Suprapubic skin (tissue), 4 donors: ENCODE measurements around the gene MILR1.

Source experiments
- EP300 ChIP-seq: sonication (generic); formaldehyde crosslinking; IDR thresholded peaks from one replicate; pipeline ENCODE4 v1.6.1; 2017; ENCODE audit warnings: antibody characterized with exemption
- POLR2A ChIP-seq, 2 donors: fragments of 450-650 bp; IDR thresholded peaks; one replicate each; pipeline ENCODE4 v1.6.1; 2017; ENCODE audit warnings: antibody characterized with exemption in 2 of 2, mild to moderate bottlenecking in 2 of 2, moderate library complexity in 2 of 2
- POLR2AphosphoS5 ChIP-seq, 3 donors: sonication (generic); formaldehyde crosslinking; IDR thresholded peaks; one replicate each; pipeline ENCODE4 v1.6.1; 2017; ENCODE audit warnings: antibody characterized with exemption in 3 of 3
- TF ChIP-seq, protein P1 (sequence below), 2 donors: fragments of 200-600 bp in 1 of 2; fragments of 450-650 bp in 1 of 2; sonication (generic) in 1 of 2; IDR thresholded peaks; one replicate each; pipeline ENCODE4 v1.5.1; 2016 to 2019; ENCODE audit warnings: antibody characterized with exemption in 2 of 2, mild to moderate bottlenecking in 1 of 2, moderate library complexity in 1 of 2

DNA sequence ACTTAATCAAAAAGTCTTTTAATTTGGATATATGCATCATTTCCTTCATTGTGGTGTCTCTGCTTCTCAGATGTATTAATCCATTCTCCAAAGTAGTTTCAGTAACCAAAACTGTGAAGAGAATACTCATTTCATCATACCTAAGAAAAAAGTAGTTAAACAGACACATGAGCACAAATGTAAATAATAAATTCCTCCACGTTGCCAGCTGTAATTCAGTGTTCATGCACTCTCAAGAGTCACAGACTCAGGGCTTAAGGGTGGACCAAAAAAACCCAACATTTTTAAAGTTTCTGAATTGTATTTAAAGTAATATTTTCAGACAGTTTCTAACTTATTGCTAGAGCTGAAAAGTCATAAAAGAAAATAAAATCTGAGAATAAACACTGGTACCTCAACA lies 28.9 kb downstream of the MILR1 start:
- TF ChIP-seq EP300 (no peak), POLR2A (IDR thresholded peaks at IDR 0.05) (no peak), POLR2AphosphoS5 (IDR thresholded peaks at IDR 0.05) (no peak)
- TF ChIP-seq, protein P1, sequence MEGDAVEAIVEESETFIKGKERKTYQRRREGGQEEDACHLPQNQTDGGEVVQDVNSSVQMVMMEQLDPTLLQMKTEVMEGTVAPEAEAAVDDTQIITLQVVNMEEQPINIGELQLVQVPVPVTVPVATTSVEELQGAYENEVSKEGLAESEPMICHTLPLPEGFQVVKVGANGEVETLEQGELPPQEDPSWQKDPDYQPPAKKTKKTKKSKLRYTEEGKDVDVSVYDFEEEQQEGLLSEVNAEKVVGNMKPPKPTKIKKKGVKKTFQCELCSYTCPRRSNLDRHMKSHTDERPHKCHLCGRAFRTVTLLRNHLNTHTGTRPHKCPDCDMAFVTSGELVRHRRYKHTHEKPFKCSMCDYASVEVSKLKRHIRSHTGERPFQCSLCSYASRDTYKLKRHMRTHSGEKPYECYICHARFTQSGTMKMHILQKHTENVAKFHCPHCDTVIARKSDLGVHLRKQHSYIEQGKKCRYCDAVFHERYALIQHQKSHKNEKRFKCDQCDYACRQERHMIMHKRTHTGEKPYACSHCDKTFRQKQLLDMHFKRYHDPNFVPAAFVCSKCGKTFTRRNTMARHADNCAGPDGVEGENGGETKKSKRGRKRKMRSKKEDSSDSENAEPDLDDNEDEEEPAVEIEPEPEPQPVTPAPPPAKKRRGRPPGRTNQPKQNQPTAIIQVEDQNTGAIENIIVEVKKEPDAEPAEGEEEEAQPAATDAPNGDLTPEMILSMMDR (IDR thresholded peaks at IDR 0.05): no peak
